HepG2 (cell line): ENCODE measurements around the gene SNRPD3. TPM values are rescaled to one million over a fixed set of nuclear protein-coding genes. Genes with fewer than 3 reads are reported as not detected.
A peak's percentile ranks its signal among the peaks of the same experiment; 100 is the strongest.

Experiments
- ATF7 ChIP-seq, 2 experiments: fragments of 450-650 bp in 1 of 2; sonication (generic) in 1 of 2; formaldehyde crosslinking in 1 of 2; IDR thresholded peaks; 2 replicates each; pipeline versions ENCODE4 v1.4.0 to v1.6.1; 2016 to 2020; ENCODE audit warnings: antibody characterized with exemption in 1 of 2, mild to moderate bottlenecking in 1 of 2, missing genetic modification reagents in 1 of 2
- E2F1 ChIP-seq: sonication (generic); formaldehyde crosslinking; IDR thresholded peaks from 2 replicates; pipeline ENCODE4 v1.5.0; 2020; ENCODE audit warnings: missing genetic modification reagents
- HCFC1 ChIP-seq: fragments of 150-350 bp; IDR thresholded peaks from 2 replicates; pipeline ENCODE4 v1.6.1; 2014; ENCODE audit warnings: low read depth, low read length
- IRF9 ChIP-seq: sonication (generic); formaldehyde crosslinking; IDR thresholded peaks from 2 replicates; pipeline ENCODE4 v1.8.0; 2022; ENCODE audit warnings: missing genetic modification reagents, mild to moderate bottlenecking, borderline replicate concordance
- KMT2B ChIP-seq: IDR thresholded peaks from 2 replicates; pipeline ENCODE4 v1.6.1; 2016; ENCODE audit warnings: missing genetic modification reagents, missing compliant biosample characterization
- MIER3 ChIP-seq: IDR thresholded peaks from 2 replicates; pipeline ENCODE4 v1.6.1; 2016; ENCODE audit warnings: missing compliant biosample characterization, borderline replicate concordance
- SIN3A ChIP-seq: IDR thresholded peaks from 2 replicates; pipeline ENCODE4 v1.6.1; 2011; ENCODE audit warnings: low read depth, mild to moderate bottlenecking, control low read depth, low read length, borderline replicate concordance
- SNAPC4 ChIP-seq: sonication (generic); formaldehyde crosslinking; IDR thresholded peaks from 2 replicates; pipeline ENCODE4 v1.4.0; 2020; ENCODE audit warnings: mild to moderate bottlenecking, missing genetic modification reagents
- SYNCRIP ChIP-seq: fragments of 200-400 bp; formaldehyde crosslinking; IDR thresholded peaks from 2 replicates; pipeline ENCODE4 v1.6.1; 2018; ENCODE audit warnings: mild to moderate bottlenecking, low read depth, low read length; ENCODE audit not compliant: insufficient read depth
- ZBTB3 ChIP-seq: sonication (generic); formaldehyde crosslinking; IDR thresholded peaks from 2 replicates; pipeline ENCODE4 v1.4.0; 2020; ENCODE audit warnings: low read depth, mild to moderate bottlenecking, moderate library complexity, missing genetic modification reagents, borderline replicate concordance
- ZNF263 ChIP-seq: sonication (generic); formaldehyde crosslinking; IDR thresholded peaks from 2 replicates; pipeline ENCODE4 v1.4.0; 2020; ENCODE audit warnings: missing genetic modification reagents
- ZNF563 ChIP-seq: sonication (generic); formaldehyde crosslinking; IDR thresholded peaks from 2 replicates; pipeline ENCODE4 v1.8.0; 2022; ENCODE audit warnings: mild to moderate bottlenecking, moderate library complexity, missing genetic modification reagents
- ZNF678 ChIP-seq: sonication (generic); formaldehyde crosslinking; IDR thresholded peaks from 2 replicates; pipeline ENCODE4 v1.4.0; 2020; ENCODE audit warnings: mild to moderate bottlenecking, missing genetic modification reagents
- ZNF709 ChIP-seq: sonication (generic); formaldehyde crosslinking; IDR thresholded peaks from 2 replicates; pipeline ENCODE4 v1.5.0; 2020; ENCODE audit warnings: mild to moderate bottlenecking, missing genetic modification reagents
- ZNF790 ChIP-seq: sonication (generic); formaldehyde crosslinking; IDR thresholded peaks from 2 replicates; pipeline ENCODE4 v1.8.0; 2022; ENCODE audit warnings: missing genetic modification reagents, mild to moderate bottlenecking, borderline replicate concordance
- polyA plus RNA-seq, 8 experiments: library from polyadenylated mRNA; depleted of rRNA in 3 of 8; stranded (reverse) in 7 of 8; unstranded in 1 of 8; fragments of >200 nt; fragmentation: Illumina TruSeq in 4 of 8; extraction: Trizol in 4 of 8; gene quantifications; 2 replicates each; pipeline versions ENCODE4 v1.2.1 to v1.2.3, GENCODE V29; 2011 to 2016; ENCODE audit warnings: low read depth in 4 of 8, missing spikeins in 1 of 8, mixed read lengths in 1 of 8; ENCODE audit not compliant: insufficient read depth in 1 of 8
- total RNA-seq, 5 experiments: library from RNA; depleted of rRNA; stranded (reverse); fragments of >200 nt; fragmentation: Illumina TruSeq; extraction: Trizol; gene quantifications; 2 replicates each; pipeline ENCODE4 v1.2.3, GENCODE V29; 2016; ENCODE audit warnings: low read depth in 1 of 5
- TF ChIP-seq, protein P1 (sequence below): sonication (generic); formaldehyde crosslinking; IDR thresholded peaks from 2 replicates; pipeline ENCODE4 v1.4.0; 2020; ENCODE audit warnings: missing genetic modification reagents

SNRPD3 gene
- total and polyA plus RNA-seq, 2 of the 13 experiments (the other 11 are each of a cell fraction or from before 2014, with no cell fraction given), result 110 to 209 TPM

- TF ChIP-seq MIER3 (CRISPR knock-in tag), result no peak
- TF ChIP-seq KMT2B (CRISPR knock-in tag), result no peak
- no peak for TF ChIP-seq ZBTB3
- no peak for TF ChIP-seq HCFC1
- TF ChIP-seq E2F1 (CRISPR knock-in tag), result no peak
- TF ChIP-seq SIN3A, result 0 out of 2 replicates have a peak, but pooled peaks have one; percentile 48
- TF ChIP-seq ATF7 (IDR thresholded peaks at IDR 0.05), result no peak
- 0 out of 2 replicates have a peak, but pooled peaks have one; percentile 34 for TF ChIP-seq ATF7 (CRISPR knock-in tag; IDR thresholded peaks at IDR 0.05)
- 0 out of 2 replicates have a peak, but pooled peaks have one; percentile 50 for TF ChIP-seq ZNF678 (CRISPR knock-in tag)
- peak; percentile 66; the same call in 1 of the 2 replicates for TF ChIP-seq IRF9
- TF ChIP-seq SYNCRIP, result no peak
- TF ChIP-seq SNAPC4 (CRISPR knock-in tag), result peak; percentile 48; the same call in 1 of the 2 replicates
- TF ChIP-seq, protein P1, sequence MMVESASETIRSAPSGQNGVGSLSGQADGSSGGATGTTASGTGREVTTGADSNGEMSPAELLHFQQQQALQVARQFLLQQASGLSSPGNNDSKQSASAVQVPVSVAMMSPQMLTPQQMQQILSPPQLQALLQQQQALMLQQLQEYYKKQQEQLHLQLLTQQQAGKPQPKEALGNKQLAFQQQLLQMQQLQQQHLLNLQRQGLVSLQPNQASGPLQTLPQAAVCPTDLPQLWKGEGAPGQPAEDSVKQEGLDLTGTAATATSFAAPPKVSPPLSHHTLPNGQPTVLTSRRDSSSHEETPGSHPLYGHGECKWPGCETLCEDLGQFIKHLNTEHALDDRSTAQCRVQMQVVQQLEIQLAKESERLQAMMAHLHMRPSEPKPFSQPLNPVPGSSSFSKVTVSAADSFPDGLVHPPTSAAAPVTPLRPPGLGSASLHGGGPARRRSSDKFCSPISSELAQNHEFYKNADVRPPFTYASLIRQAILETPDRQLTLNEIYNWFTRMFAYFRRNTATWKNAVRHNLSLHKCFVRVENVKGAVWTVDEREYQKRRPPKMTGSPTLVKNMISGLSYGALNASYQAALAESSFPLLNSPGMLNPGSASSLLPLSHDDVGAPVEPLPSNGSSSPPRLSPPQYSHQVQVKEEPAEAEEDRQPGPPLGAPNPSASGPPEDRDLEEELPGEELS, result peak; percentile 16; the same call in 1 of the 2 replicates
- TF ChIP-seq ZNF263 (CRISPR knock-in tag), result peak; percentile 28
- 0 out of 2 replicates have a peak, but pooled peaks have one; percentile 10 for TF ChIP-seq ZNF563 (CRISPR knock-in tag)
- TF ChIP-seq ZNF709, result 0 out of 2 replicates have a peak, but pooled peaks have one; percentile 42
- 0 out of 2 replicates have a peak, but pooled peaks have one; percentile 21 for TF ChIP-seq ZNF790 (CRISPR knock-in tag)
Measured at GRCh38 chr22:24554313-24555164, 1.3 kb upstream of the SNRPD3 start, which contains the start of gene GUCD1 (continued).
